ENCODE data around the gene NOL9.

The NOL9 gene

DNA sequence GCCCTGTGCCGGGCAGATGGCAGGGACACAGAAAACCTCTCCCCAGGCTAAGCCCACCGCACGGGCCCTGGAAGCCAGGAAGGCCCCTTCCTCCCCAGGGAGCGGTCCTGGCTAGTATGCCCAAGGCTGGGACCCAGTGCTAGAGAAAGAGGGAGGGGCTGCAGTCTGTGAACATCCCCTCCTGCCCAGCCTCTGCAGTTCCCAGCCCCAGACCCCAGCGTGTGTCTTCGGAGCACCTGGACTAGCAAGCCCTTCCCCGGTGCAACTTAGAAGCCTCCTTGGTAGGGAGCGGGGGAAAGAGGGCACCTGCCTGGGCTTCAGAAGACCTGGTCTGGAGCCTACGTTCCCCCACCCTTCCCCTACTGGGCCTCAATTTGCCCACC lies 64.9 kb downstream of the NOL9 start:
- DNase-seq (ENCODE audit: low read depth): no peak

DNA sequence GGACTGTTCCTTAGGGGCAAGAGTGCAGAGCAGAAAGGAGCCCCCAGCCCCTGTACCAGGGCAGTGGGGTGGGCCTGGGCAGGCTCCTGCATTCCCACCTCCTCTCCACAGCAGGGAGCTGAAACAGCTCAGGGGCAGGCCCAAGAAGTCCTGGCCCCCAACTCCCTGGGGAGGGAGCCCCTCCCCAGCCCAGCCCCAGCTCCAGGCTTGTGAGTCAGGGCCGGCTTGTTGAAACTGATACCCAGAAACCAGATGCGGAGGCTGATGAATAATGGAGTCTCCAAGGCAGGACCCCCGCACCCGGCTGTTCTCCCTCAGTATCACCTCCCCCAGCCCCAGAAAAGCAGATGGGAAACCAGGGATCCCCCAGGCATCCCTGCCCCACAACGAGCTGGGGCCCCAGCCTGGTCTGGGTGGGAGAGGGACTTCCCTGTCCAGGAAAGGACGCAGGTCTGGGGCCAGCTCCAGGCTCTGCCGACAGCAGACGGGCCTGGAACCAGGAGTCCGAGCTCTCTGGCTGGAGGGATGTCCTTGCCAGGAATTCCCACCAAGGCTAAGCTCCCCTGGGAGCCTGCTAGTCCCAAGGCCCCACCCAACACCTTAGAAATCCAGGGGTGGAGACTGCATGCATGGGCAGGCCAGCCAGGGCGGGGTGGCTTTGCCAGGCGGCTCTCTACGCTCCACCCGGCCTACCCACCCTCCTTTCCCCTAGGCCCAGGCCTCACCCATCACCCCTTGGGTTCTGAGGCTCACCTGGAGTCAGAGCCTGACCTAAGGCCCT lies 65.5 kb downstream of the NOL9 start:
- no peak for DNase-seq (ENCODE audit: low read depth)

- no peak for DNase-seq (ENCODE audit: low read depth)
Measured at GRCh38 chr1:6487804-6488484, 66.4 kb downstream of the NOL9 start.

- peak; percentile 79 for DNase-seq (ENCODE audit: low read depth)
Measured at GRCh38 chr1:6486433-6487011, 67.8 kb downstream of the NOL9 start.

- DNase-seq (ENCODE audit: low read depth): no peak
Measured at GRCh38 chr1:6485168-6486101, 68.9 kb downstream of the NOL9 start.

GRCh38 chr1:6484826-6485167 lies 69.5 kb downstream of the NOL9 start:
- no peak for DNase-seq (ENCODE audit: low read depth)

DNA sequence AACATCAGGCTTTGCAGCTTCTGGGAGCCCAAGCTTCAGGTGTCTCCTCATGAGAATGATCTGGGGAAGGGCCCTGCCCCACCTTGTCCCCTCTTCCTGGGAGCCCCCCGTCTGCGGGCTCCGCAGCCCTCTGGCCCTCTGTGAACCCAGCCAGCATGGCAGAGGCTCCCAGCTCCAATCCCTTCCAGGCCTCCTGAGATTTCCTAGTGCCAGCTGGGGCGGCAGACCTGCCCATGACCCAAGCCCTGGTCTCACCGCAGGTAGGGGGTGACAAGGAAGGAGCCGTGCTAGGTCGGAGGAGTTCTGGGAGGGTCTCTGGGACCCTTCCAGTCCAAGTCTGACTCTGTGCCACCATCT lies 70.6 kb downstream of the NOL9 start:
- no peak for DNase-seq (ENCODE audit: low read depth)

- DNase-seq (ENCODE audit: low read depth): no peak
Measured at GRCh38 chr1:6483017-6483760, 71.1 kb downstream of the NOL9 start.

DNA sequence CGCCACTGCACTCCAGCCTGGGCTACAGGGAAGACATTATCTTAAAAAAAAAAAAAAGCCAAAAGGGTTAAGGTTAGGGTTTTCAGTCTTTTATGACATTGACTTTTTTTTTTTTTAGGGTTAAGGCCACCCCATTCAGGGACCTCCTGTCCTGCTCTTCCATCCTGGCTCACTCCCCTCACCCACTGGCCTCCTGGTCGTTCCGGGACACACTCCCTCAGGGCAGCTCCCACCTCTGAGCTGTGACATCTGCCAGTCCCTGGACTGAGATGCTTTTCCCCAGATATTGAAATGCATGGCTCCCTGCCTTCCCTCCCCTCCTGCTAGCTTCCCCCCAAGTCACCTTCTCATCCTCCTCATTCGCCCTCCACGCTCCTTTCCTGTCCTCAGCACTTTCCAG lies 72.5 kb downstream of the NOL9 start:
- DNase-seq (ENCODE audit: low read depth): no peak

GRCh38 chr1:6477039-6477820 lies 77.1 kb downstream of the NOL9 start:
- DNase-seq (ENCODE audit: low read depth): no peak

GRCh38 chr1:6476483-6476882 lies 77.8 kb downstream of the NOL9 start:
- DNase-seq (ENCODE audit: low read depth): no peak

DNA sequence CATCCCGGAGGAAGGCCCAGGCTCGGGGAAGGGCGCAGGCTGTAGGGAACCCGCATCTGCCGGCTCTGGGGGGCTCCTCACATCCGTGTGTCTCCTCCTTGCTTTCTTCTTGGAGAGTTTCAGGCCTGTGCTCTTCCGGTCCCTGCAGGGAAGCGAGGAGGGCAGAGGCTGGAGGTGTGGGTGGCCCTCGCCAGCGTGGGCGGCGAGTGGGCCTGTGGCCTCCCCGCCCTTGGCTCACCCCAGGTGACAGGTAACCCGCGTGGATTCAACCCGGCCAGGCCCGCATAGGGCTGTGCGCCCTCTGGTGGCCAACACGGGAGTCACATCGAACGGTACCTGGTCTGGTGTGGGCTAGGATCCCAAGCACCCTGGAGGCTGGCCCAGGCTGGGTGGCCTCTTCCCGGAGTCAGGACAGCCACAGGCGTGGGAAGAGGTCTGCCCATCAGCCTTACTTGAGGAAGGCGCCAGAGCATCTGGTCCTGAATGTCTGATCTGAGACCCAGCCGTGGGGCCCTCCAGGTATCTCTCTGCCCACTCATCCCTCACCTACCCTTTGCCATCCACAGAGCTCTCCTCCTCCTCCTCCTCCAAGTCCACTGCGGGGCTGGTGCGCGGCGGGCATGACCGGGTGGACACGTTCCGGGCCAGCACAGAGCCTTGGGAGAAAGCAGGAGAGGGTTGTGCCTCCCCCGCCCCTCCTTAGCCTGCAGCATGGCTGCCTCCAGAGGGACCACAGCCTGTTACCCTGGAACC lies 78.8 kb downstream of the NOL9 start:
- DNase-seq (ENCODE audit: low read depth): peak; percentile 75

DNA sequence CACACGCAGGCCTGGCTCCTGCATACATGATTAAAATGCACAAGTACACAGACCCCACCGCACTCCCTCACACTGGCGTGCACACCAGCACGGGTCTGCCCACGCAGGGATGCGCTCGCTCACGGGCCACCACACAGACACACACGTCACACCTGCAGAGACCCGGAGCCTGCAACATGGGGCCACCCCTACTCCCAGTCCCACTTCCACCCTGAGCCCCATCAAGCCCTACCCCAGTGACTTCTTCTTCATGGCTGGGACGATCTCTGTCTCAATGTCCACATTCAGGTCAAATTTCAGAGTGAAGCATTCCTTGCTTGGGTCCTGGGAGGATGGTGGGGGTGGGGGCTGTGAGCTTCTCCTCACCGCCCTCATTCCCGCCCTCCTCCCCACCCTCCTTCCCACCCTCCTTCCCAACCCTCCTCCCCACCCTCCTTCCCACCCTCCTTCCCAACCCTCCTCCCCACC lies 79.5 kb downstream of the NOL9 start:
- no peak for DNase-seq (ENCODE audit: low read depth)

GRCh38 chr1:6473974-6474814 lies 80.1 kb downstream of the NOL9 start:
- no peak for DNase-seq (ENCODE audit: low read depth)

GRCh38 chr1:6473156-6473555 lies 81.2 kb downstream of the NOL9 start:
- DNase-seq (ENCODE audit: low read depth): no peak

- DNase-seq (ENCODE audit: low read depth): no peak
Measured at GRCh38 chr1:6472391-6472790, 81.9 kb downstream of the NOL9 start.

DNA sequence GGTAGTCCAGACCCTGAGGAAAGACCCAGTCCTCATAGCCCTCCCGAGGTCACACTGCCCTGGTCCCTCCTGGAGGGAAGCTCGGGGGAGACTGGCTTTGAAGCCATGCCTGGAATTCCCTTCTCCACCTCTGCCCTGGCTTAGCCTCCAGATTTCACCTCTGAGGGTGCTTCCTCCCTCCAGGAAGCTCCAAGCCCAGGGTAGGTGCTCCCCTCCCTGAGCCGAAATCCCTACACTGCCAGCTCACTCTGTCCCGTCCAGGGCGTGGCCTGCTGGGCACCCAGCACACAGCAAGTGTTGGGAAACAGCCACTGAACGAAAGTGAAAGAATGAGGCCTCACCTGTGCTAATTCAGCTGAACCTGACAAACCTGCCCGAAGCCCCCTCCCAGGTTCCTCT lies 82.3 kb downstream of the NOL9 start:
- no peak for DNase-seq (ENCODE audit: low read depth)

Data from stimulated activated CD8-positive, alpha-beta memory T cell treated with anti-CD3 and anti-CD28 coated beads, Interleukin-12 subunit alpha, Interleukin-12 subunit beta, amount 100 ng/mL, for 1 hour (primary cell).